Glutamatergic neuron (in vitro differentiated cells): ENCODE measurements around the gene HEXIM1. TPM values are rescaled to one million over a fixed set of nuclear protein-coding genes. Genes with fewer than 3 reads are reported as not detected.

Experiments used
- DNase-seq: peaks from one replicate; pipeline ENCODE4 v3.0.0; 2022
- H3K27ac Mint-ChIP-seq: one replicate; pipeline ENCODE4 v1.8.0; 2020; ENCODE audit warnings: mild to moderate bottlenecking, mixed read lengths, inconsistent platforms; ENCODE audit not compliant: unreplicated experiment
- H3K27me3 Mint-ChIP-seq: one replicate; pipeline ENCODE4 v1.8.0; 2020; ENCODE audit warnings: mild to moderate bottlenecking, moderate library complexity, mixed read lengths, inconsistent platforms; ENCODE audit not compliant: unreplicated experiment
- H3K36me3 Mint-ChIP-seq: one replicate; pipeline ENCODE4 v1.8.0; 2020; ENCODE audit warnings: mild to moderate bottlenecking, mixed read lengths, inconsistent platforms; ENCODE audit not compliant: unreplicated experiment
- H3K4me1 Mint-ChIP-seq: one replicate; pipeline ENCODE4 v1.8.0; 2020; ENCODE audit warnings: mild to moderate bottlenecking, low read depth, mixed read lengths, inconsistent platforms; ENCODE audit not compliant: unreplicated experiment
- H3K4me3 Mint-ChIP-seq: one replicate; pipeline ENCODE4 v1.8.0; 2020; ENCODE audit warnings: mild to moderate bottlenecking, mixed read lengths, inconsistent platforms; ENCODE audit not compliant: unreplicated experiment
- H3K9me3 Mint-ChIP-seq: one replicate; pipeline ENCODE4 v1.8.0; 2020; ENCODE audit warnings: mild to moderate bottlenecking, moderate library complexity, mixed read lengths, inconsistent platforms; ENCODE audit not compliant: unreplicated experiment
- CTCF ChIP-seq: fragments of 200-600 bp; sonication (generic); IDR thresholded peaks from one replicate; pipeline ENCODE4 v1.5.0; 2021; ENCODE audit not compliant: partially characterized antibody, unreplicated experiment
- total RNA-seq: library from RNA; stranded (reverse); fragmentation: NEBNext Ultra II Directional; extraction: Animal tissue kit (Norgen Biotek cat#: 25700); gene quantifications from one replicate; pipeline ENCODE4 v1.2.1, GENCODE V29; 2021; ENCODE audit not compliant: unreplicated experiment

Gene HEXIM1
- total RNA-seq, 1 donor from 2014 or later = 13.0 TPM

DNA sequence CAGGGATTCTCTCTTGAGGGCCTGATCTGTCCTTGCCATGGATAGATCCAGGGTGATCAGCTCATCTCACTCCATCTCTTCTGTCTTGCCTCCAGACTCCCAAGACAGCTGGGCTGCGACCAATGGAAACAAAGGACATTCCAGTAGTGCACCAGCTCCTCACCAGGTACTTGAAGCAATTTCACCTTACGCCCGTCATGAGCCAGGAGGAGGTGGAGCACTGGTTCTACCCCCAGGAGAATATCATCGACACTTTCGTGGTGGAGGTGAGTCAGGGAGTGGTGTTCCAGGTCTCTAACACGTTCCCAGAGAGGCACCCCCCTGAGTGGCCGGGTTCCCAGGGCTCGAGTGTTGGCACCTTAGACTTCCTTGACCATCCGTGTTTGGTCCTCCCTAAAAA lies 45.4 kb upstream of the HEXIM1 start:
- no peaks in the 10 kb centered on the region for H3K27me3 Mint-ChIP-seq
- H3K4me3 Mint-ChIP-seq = no peak overlapping the region
- DNase-seq = no peak
- TF ChIP-seq CTCF = no peak
- H3K36me3 Mint-ChIP-seq = no peaks in the 10 kb centered on the region
- H3K9me3 Mint-ChIP-seq = no peaks in the 10 kb centered on the region
- no peak overlapping the region for H3K27ac Mint-ChIP-seq
- H3K4me1 Mint-ChIP-seq = peaks cover 14% of the 10 kb centered on the region

DNA sequence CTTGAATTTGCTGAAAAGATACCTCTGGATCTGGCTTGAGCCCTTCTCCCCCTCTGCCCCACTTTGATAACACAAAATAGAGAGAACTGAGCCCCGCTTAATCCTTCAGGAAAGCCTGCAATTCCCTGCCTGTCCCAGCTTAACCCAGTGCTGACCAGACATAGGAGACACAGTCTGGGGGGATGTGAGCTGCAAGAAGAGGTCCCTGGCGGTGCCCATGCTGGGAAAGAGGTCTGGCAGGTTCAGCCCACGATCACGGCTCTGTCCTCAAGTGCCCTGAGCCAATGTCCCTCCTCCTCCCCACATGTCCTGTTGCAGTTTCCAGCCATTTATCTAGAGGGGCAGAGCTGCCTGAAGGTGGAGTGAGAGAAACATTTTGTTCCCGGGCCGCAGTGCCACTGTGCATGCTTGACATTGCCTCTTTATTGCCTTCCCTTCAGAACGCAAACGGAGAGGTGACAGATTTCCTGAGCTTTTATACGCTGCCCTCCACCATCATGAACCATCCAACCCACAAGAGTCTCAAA lies 44.9 kb upstream of the HEXIM1 start:
- Mint-ChIP-seq H3K4me3 (no peak overlapping the region), H3K9me3 (no peaks in the 10 kb centered on the region), H3K27me3 (no peaks in the 10 kb centered on the region), H3K4me1 (peaks cover 11% of the 10 kb centered on the region), H3K27ac (no peak overlapping the region), H3K36me3 (no peaks in the 10 kb centered on the region)
- DNase-seq = no peak
- TF ChIP-seq CTCF = no peak

GRCh38 chr17:45104029-45104428 lies 44.2 kb upstream of the HEXIM1 start:
- Mint-ChIP-seq H3K27ac (no peak overlapping the region), H3K27me3 (peaks cover 3% of the 10 kb centered on the region), H3K9me3 (no peaks in the 10 kb centered on the region), H3K4me1 (peaks cover 8% of the 10 kb centered on the region), H3K4me3 (no peak overlapping the region), H3K36me3 (no peaks in the 10 kb centered on the region)
- no peak for TF ChIP-seq CTCF
- no peak for DNase-seq

GRCh38 chr17:45104497-45104896 lies 43.8 kb upstream of the HEXIM1 start:
- Mint-ChIP-seq H3K4me3 (no peak overlapping the region), H3K4me1 (peaks cover 8% of the 10 kb centered on the region), H3K36me3 (no peaks in the 10 kb centered on the region), H3K9me3 (no peaks in the 10 kb centered on the region), H3K27me3 (peaks cover 3% of the 10 kb centered on the region), H3K27ac (no peak overlapping the region)
- no peak for TF ChIP-seq CTCF
- DNase-seq = no peak

DNA sequence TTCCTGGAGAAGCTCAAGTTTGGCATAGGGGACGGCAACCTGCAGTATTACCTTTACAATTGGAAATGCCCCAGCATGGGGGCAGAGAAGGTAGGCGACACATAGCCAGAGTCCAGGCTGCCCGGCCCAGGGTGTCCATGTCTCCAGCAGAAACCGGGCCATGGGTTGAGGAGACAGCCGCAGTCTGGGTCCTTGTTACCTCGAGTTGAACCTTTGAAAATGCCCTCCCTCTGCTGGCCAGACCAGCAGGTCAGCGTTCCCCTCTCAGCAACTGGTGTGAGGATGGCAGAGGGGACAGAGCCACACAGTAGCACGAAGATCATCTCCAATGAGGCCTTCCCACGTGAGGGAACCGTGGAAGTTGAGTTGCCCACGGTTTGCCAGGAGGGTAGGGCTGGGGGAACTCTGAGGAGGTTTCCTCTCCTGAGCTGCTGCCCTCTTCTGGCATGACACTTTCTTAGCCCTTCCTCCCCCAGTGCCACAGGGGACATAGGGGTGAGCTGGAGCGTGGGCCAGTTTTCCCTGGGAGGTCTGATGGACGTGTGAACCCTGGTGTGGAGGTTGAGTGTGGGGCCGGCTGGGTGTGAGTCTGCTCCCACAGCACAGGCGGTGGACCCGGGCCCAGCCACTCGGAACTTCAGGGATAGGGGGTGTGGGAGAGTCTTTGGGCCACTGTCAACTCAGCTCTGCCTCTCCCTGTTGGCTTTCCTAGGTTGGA lies 43.2 kb upstream of the HEXIM1 start:
- peaks cover 3% of the 10 kb centered on the region for H3K27me3 Mint-ChIP-seq
- no peaks in the 10 kb centered on the region for H3K36me3 Mint-ChIP-seq
- no peaks in the 10 kb centered on the region for H3K9me3 Mint-ChIP-seq
- TF ChIP-seq CTCF = no peak
- no peak for DNase-seq
- peaks cover 8% of the 10 kb centered on the region for H3K4me1 Mint-ChIP-seq
- no peak overlapping the region for H3K27ac Mint-ChIP-seq
- H3K4me3 Mint-ChIP-seq = no peak overlapping the region
